ENCODE measurements around the gene DCHS1.

The DCHS1 gene

DNA sequence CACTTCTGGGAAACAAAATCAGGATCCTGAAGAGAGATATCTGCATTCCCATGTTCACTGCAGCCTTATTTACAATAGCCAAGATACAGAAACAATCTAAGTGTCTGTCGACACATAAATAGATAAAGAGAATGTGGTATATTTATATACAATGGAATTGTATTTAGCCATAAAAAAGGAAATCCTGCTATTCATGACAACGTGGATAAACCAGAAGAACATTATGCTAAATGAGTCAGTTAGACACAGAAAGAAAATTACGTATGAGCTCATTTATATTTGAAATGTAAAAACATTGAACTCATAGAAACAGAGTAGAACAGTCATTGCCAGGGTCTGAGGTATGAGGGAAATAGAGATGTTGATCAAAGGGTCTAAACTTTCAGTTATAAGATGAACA lies 21.4 kb upstream of the DCHS1 start:
- no peak overlapping the region for H3K4me3 ChIP-seq (ENCODE audit: low read depth, low read length)
- TF ChIP-seq, protein P1, sequence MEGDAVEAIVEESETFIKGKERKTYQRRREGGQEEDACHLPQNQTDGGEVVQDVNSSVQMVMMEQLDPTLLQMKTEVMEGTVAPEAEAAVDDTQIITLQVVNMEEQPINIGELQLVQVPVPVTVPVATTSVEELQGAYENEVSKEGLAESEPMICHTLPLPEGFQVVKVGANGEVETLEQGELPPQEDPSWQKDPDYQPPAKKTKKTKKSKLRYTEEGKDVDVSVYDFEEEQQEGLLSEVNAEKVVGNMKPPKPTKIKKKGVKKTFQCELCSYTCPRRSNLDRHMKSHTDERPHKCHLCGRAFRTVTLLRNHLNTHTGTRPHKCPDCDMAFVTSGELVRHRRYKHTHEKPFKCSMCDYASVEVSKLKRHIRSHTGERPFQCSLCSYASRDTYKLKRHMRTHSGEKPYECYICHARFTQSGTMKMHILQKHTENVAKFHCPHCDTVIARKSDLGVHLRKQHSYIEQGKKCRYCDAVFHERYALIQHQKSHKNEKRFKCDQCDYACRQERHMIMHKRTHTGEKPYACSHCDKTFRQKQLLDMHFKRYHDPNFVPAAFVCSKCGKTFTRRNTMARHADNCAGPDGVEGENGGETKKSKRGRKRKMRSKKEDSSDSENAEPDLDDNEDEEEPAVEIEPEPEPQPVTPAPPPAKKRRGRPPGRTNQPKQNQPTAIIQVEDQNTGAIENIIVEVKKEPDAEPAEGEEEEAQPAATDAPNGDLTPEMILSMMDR (IDR thresholded peaks at IDR 0.05; ENCODE audit: borderline replicate concordance, insufficient read depth, low read depth, low read length): no peak

DNA sequence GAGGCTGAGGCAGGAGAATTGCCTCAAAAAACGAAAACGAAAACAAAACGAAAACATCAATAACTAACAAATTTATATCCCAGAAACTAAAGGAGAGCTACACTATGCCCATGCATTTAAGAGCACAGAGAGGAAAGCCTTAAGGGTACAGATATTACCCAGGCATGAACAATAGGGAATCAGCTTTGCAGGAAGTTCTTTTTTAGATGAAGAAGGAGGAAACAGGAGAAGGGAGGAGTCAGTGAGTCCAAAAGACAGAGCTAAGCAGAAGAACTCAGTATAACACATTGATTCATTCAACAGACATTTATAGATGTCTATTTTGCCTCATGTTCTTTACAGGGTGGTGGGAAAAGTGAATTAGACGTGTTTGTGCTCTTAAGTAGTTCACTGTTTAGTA lies 19.3 kb upstream of the DCHS1 start:
- no peak overlapping the region for H3K4me3 ChIP-seq (ENCODE audit: low read depth, low read length)
- TF ChIP-seq, protein P1 (IDR thresholded peaks at IDR 0.05; ENCODE audit: borderline replicate concordance, insufficient read depth, low read depth, low read length): no peak

DNA sequence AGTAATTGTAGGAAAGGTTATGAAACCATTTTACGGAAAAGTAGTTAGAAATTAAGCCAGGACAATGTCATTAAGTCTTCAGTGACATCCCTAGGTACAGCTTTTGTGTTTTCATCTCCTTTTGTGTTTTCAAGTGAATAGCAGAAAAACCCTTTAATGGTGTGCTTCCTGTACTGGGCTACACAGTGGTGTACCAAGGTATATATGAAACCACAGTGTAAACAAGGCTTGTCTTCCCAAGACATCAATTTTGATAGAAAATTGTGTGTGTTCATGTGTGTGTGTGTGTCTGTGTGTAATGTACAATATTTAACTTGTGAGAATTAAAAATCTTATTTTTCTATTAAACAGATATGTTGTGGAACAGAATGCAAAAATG lies 18.6 kb upstream of the DCHS1 start:
- TF ChIP-seq, protein P1 (IDR thresholded peaks at IDR 0.05; ENCODE audit: borderline replicate concordance, insufficient read depth, low read depth, low read length): no peak

DNA sequence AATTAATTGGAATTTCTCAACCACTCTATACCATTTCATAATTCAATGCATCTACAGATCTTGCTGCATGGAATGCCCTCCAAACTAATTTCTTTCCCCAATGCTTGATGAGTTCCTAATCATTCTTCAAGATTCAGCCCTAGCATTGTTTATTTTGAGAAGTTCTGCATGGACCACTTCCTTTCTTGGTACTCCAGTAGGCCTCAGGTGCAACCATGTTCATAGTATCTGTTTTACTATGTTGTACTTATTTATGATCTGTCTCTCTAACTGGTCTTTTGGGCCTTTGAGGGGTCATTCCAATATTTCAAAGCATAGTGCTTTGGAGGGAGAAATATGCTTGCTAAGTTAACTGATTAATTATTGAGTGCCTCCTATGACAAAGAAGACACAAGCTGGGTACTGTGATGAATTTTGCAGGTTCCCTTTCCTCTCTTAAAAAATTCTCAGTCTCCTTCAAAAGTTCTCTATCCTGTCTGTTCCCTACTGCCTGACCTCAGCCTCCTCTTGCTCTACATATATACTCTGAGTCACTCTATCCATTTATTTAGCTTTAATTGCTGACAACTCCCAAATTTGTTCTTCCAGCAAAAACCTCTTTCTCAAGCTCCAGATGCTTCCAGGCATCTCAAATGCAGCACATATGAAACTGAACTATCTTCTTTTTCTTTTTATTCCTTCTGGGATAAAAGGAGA lies 18.1 kb upstream of the DCHS1 start:
- no peak overlapping the region for H3K4me3 ChIP-seq (ENCODE audit: low read depth, low read length)
- TF ChIP-seq, protein P1 (IDR thresholded peaks at IDR 0.05; ENCODE audit: borderline replicate concordance, insufficient read depth, low read depth, low read length): no peak

More for the DNA sequence above, 18.6 kb upstream of the DCHS1 start:
- no peak overlapping the region for H3K4me3 ChIP-seq (ENCODE audit: low read depth, low read length)

DNA sequence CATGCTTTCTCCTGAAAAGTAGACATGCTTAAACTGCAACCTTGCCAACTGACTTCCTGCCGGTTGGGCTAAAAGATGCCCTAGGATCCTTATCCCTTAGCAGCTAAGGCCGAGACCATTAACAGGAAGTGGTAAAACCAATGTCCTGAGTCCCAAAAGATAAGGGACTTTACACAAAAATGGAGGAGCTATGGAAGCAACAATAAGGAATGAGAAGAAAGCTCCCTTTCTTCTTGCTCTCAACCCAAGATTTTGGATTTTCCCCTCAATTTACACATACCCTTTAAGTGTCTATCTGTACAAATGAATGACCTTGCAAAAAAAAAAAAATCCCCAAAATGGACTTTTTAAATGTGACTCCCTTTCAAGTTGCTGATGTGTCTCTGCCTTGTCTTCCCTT lies 16.4 kb upstream of the DCHS1 start:
- TF ChIP-seq, protein P1 (IDR thresholded peaks at IDR 0.05; ENCODE audit: borderline replicate concordance, insufficient read depth, low read depth, low read length): no peak
- no peak overlapping the region for H3K4me3 ChIP-seq (ENCODE audit: low read depth, low read length)

DNA sequence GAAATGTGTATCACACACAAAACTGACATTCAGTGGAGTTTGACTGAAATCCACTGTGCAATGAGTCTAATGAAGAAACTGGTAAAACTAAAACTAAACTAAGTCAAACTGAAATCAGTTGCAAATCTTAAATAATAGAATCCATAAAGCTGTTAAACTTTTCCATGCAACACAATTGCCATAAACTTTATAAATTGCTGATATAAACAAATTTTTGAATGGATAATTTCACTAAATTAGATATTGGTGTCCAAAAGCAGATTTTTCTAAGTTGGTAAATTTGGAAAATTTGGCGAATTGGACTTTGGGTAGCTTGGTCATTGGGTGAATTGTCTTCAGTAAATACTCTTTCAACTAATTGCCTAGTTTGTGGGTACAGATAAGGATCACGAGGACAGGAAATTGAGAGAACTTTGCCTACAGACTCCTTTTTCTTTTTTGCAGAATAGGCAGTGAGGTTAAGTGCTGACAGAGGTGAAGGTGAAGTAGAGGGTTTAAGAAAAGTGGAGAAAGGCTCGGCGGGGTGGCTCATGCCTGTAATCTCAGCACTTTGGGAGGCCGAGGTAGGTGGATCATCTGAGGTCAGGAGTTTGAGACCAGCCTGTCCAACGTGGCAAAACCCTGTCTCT lies 14.7 kb upstream of the DCHS1 start:
- TF ChIP-seq, protein P1 (IDR thresholded peaks at IDR 0.05; ENCODE audit: borderline replicate concordance, insufficient read depth, low read depth, low read length): no peak
- no peak overlapping the region for H3K4me3 ChIP-seq (ENCODE audit: low read depth, low read length)

All from GM12875 (cell line).